Measurements from ENCODE around the gene PLPP6. TPM values are rescaled to one million over a fixed set of nuclear protein-coding genes. Genes with fewer than 3 reads are reported as not detected.

The PLPP6 gene
- total and polyA plus RNA-seq, 2 of the 8 experiments (the other 6 are each of a cell fraction or from before 2014, with no cell fraction given): 11.8 to 13.3 TPM

DNA sequence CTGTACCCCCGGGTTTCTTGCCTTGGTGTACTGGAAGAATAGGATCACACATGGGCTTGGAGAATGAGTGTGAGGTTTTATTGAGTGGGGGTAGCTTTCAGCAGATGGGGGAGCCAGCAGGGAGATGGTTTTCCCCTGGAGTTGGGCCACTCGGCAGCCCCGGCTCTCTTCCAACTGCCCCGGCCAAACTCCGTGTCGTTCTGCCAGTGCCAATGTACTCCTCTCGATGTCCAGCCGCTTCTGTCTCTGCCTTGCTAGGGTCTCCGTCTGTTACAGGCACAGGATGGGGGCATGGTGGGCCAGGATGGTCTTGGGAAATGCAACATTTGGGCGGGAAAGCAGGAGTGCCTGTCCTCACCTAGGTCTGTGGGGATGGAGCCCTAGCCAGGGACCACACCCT, 7.6 kb upstream of the PLPP6 start:
- no peak overlapping the region for H2BK120ac ChIP-seq (replicated peaks; ENCODE audit: low read depth, low read length)
- ChIA-PET CTCF (ENCODE audit: partially characterized antibody) (interaction anchor here (0.7 to 2.1 kb wide), 8 partner anchors 10 to 288 kb away, joined by 3 to 5 read pairs (median 3); no protein-coding TSS in a partner anchor), POLR2A (ENCODE audit: partially characterized antibody) (interaction anchor here (0.8 kb wide), 1 partner anchor 8 kb away, joined by 3 read pairs; no protein-coding TSS in a partner anchor)
- H3K56ac ChIP-seq (replicated peaks; ENCODE audit: insufficient read length, low read depth, low read length): no peak overlapping the region
- H3K23me2 ChIP-seq (ENCODE audit: low read depth, low read length): no peaks in the 10 kb centered on the region
- no peak overlapping the region for H3K18ac ChIP-seq (ENCODE audit: extremely low read depth, low read length)
- no peak overlapping the region for H3K14ac ChIP-seq (ENCODE audit: insufficient read length)
- no peak overlapping the region for H3K23ac ChIP-seq (ENCODE audit: insufficient read length)
- no peaks in the 10 kb centered on the region for H3K27me3 ChIP-seq (replicated peaks in 1 of 4; ENCODE audit: control insufficient read depth in 3 of 4, extremely low read depth in 1 of 4, insufficient read depth in 3 of 4, low read length in 3 of 4)
- H4K8ac ChIP-seq (ENCODE audit: extremely low read depth, insufficient read depth, low read length): no peak overlapping the region
- 89% methylated on average over 9 of the region's 10 CpGs; no CpG with 5 or more reads in 1 of the 2 experiments for WGBS, 2 experiments (ENCODE audit: extremely low coverage in 1 of 2, insufficient coverage in 1 of 2, insufficient read length in 1 of 2, insufficient replicate concordance in 2 of 2, low coverage in 1 of 2, low lambda C conversion rate in 2 of 2, missing lambda C conversion rate in 1 of 2)
- no peak overlapping the region for H2BK12ac ChIP-seq (ENCODE audit: low read depth, low read length)
- no peaks in the 10 kb centered on the region for H3K4me1 ChIP-seq (replicated peaks in 1 of 4; ENCODE audit: control insufficient read depth in 3 of 4, insufficient read depth in 4 of 4, low read length in 3 of 4)
- H3K4me2 ChIP-seq (ENCODE audit: insufficient read depth in 1 of 2, low read depth in 2 of 2, low read length in 2 of 2): no peak overlapping the region
- H3K4ac ChIP-seq (replicated peaks; ENCODE audit: insufficient read length, low read depth, low read length): no peak overlapping the region
- H4K91ac ChIP-seq (replicated peaks; ENCODE audit: insufficient read length, low read length): no peak overlapping the region
- H3K79me2 ChIP-seq (ENCODE audit: control insufficient read depth in 1 of 2, insufficient read depth in 2 of 2, low read length in 2 of 2): no peaks in the 10 kb centered on the region
- no peak overlapping the region for H3K9ac ChIP-seq (replicated peaks in 1 of 4; ENCODE audit: extremely low read depth in 1 of 4, low read depth in 3 of 4, low read length in 3 of 4)
- H2BK20ac ChIP-seq (ENCODE audit: low read length): no peak overlapping the region
- no peak overlapping the region for H2AK5ac ChIP-seq (ENCODE audit: low read depth, low read length)
- H3K79me1 ChIP-seq (ENCODE audit: low read depth, low read length): no peaks in the 10 kb centered on the region
- DNase-seq (ENCODE audit: low read depth in 1 of 2, low spot score in 2 of 2) (no peak), FAIRE-seq (no peak)
- H2BK5ac ChIP-seq (ENCODE audit: low read depth, low read length): no peak overlapping the region
- TF ChIP-seq TBP (IDR thresholded peaks at IDR 0.05; ENCODE audit: low read depth, low read length) (no peak), HDAC6 (IDR thresholded peaks at IDR 0.05; ENCODE audit: low read depth, low read length) (no peak)
- no peaks in the 10 kb centered on the region for H3K9me3 ChIP-seq (ENCODE audit: insufficient read depth in 2 of 2, low read depth in 1 of 2, low read length in 1 of 2)
- no peak overlapping the region for H2BK15ac ChIP-seq (ENCODE audit: low read length)
- no peaks in the 10 kb centered on the region for H4K20me1 ChIP-seq (replicated peaks in 1 of 2; ENCODE audit: control insufficient read depth in 1 of 2, insufficient read depth in 2 of 2, low read length in 2 of 2)
- H3K27ac ChIP-seq (ENCODE audit: low read depth, low read length): no peak overlapping the region
- no peaks in the 10 kb centered on the region for H3K36me3 ChIP-seq (ENCODE audit: control insufficient read depth in 2 of 4, insufficient read depth in 4 of 4, low read length in 3 of 4)
- no peak overlapping the region for H2AFZ ChIP-seq (ENCODE audit: low read length)
- H3K4me3 ChIP-seq (ENCODE audit: extremely low read depth in 1 of 4, insufficient read depth in 2 of 4, low read depth in 3 of 4, low read length in 4 of 4): no peak overlapping the region
- no peak overlapping the region for H4K5ac ChIP-seq (ENCODE audit: insufficient read length, low read depth, low read length)

Data from H1 (cell line).